ENCODE data around the gene MROH2B.

The MROH2B gene

GRCh38 chr5:41071242-41071641, at the start of gene MROH2B:
Gene MROH2B, minus strand, starts transcription at chr5:41071342. Its CDS starts 490 bp downstream, at chr5:41070852.
- DNase-seq (ENCODE audit: low read depth in 4 of 4, low spot score in 1 of 4), result no peak

DNA sequence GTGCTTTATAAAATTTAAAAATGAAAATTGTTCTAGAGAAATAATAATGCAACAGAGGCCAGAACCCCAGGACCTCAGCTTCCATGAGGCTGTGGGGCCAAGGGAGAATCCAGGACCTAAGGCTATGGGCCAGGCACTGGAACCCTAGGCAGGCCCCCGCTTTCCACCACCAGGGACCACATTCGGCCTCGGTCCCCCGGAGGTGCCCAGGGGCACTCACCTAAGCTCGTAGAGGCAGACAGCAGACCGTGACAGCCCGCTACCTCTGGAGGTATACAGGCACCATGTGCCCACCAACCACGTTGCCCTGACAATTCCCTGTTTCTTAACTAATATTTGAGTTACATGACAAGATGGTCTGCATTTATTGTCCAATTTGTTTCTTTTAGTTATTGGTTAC, 49.5 kb upstream of the MROH2B start:
- no peak for DNase-seq (ENCODE audit: low read depth in 4 of 4, low spot score in 1 of 4)

DNA sequence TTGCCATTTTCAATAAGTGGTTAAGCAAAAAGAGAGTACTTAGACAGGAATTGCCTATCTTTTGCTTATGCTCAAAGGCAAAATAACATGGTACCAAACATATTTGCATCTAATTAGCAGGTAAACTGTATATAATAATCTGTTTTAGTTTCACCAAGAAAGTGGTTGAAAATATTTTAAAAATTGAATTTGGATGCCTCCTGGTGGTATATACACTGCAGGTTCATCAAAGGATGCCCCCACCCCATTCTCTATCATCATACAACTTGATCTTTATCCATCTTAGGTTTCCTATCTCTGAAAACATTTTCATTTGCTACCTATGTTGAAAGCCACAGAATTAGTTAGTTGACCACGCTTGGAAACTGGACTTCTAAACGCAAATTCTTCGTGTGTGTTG, 47.0 kb upstream of the MROH2B start:
- no peak for DNase-seq (ENCODE audit: low read depth in 4 of 4, low spot score in 1 of 4)

GRCh38 chr5:41115281-41115680, 44.1 kb upstream of the MROH2B start:
- no peak for DNase-seq (ENCODE audit: low read depth in 4 of 4, low spot score in 1 of 4)

- no peak for DNase-seq (ENCODE audit: low read depth in 4 of 4, low spot score in 1 of 4)
These were observed 41.6 kb upstream of the MROH2B start for GRCh38 chr5:41112486-41113455.

- no peak for DNase-seq (ENCODE audit: low read depth in 4 of 4, low spot score in 1 of 4)
These were observed 38.0 kb upstream of the MROH2B start for GRCh38 chr5:41109186-41109585.

DNA sequence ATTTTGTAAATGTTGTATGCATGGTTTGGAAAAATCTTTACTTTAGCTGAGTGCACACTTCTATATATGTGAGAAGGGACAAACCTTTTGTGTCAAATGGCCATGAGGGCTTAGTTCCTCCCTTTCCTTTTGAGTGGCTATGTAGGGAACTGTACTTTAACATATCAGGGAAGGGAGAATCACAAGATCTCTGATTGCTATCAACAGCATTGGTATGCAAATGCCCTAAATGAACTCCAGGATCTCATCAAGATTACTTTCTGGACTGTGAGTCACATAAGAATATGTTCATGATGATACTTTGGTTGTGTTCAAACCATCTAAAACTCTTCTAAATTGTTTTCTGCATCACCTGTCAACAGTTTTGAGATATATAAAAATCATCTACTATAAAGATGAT, 31.2 kb upstream of the MROH2B start:
- DNase-seq (ENCODE audit: low read depth in 4 of 4, low spot score in 1 of 4), result no peak

DNA sequence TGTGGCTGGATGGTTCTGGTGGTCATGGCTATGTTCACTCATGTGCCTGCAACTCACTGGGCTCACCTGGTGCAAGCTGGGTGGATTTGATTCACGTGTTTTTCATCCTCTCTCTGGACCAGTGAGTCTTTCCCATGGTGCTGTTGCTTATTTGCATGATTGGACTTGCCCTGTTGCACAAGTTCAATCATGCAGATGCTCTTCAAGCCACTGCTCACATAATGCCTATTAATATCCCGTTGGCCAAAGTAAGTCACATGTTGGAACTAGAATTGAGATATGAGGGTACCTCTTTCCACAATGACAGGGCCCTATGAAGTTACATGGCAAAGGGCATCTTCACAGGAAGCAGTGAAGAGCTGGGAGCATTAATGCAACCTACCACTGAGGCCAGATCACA, 26.5 kb upstream of the MROH2B start:
- no peak for DNase-seq (ENCODE audit: low read depth in 4 of 4, low spot score in 1 of 4)

DNA sequence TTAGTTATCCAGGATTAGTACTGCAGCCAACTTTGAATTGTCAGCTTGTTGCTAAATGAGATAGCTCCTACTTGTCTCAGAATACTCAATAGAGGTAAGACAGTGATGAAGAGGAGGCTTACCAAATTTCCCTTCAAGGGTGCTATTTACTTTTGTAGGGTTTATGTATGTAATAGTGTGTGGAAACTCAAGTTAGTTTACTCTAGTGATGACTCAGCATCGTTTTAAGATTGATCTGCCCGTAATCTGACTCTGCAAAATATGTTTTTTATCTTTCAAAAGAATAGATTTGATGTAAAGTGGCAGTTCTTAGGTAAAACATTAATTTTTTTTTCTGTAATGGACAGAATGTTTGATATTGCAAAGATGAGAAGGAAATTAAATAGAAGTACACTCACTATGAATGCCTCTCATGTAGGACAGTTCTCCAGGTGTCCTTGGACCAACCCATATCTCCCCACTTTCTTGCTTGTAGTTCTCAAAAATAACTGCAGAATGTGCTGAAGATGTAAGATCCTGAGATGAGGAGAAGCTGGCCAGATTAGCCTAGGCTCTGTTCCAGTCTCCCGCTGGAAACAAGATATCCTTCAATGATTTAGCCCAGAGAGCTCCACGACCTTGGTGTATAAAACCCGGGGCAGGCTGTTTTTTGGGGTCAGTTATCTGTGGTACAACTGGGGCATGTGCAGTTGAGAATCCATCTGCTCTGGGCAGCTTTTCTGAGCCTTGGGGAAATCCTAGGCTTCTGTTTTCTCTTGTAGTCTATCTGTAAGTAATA, 24.4 kb upstream of the MROH2B start:
- no peak for DNase-seq (ENCODE audit: low read depth in 4 of 4, low spot score in 1 of 4)

- DNase-seq (ENCODE audit: low read depth in 4 of 4, low spot score in 1 of 4), result no peak
These were observed 23.7 kb upstream of the MROH2B start for GRCh38 chr5:41094871-41095270.

- no peak for DNase-seq (ENCODE audit: low read depth in 4 of 4, low spot score in 1 of 4)
These were observed 22.7 kb upstream of the MROH2B start for GRCh38 chr5:41093803-41094202.

DNA sequence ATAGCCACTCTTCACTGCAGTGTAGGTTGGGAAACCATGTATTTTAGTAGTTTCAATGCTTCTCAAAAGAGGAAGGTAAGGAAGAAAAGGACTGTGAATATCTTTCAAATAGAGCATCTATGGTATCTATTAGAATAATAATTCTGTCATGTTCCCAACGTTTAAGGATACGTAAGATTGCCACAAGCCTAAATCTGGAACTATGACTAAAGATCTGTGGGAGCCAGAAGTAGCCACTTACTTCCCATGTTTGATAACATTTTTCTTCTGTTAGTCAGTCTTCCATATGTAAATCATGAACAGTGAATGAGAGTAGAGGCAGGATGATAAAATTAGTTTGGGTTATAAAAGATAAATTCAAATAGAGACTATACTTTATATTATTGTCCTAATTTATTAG, 16.3 kb upstream of the MROH2B start:
- no peak for DNase-seq (ENCODE audit: low read depth in 4 of 4, low spot score in 1 of 4)

- no peak for DNase-seq (ENCODE audit: low read depth in 4 of 4, low spot score in 1 of 4)
These were observed 12.2 kb upstream of the MROH2B start for GRCh38 chr5:41083306-41083705.

GRCh38 chr5:41071975-41072374, 833 bp upstream of the MROH2B start:
- no peak for DNase-seq (ENCODE audit: low read depth in 4 of 4, low spot score in 1 of 4)

- DNase-seq (ENCODE audit: low read depth in 4 of 4, low spot score in 1 of 4), result no peak
These were observed 3.2 kb downstream of the MROH2B start for GRCh38 chr5:41067714-41068568.

DNA sequence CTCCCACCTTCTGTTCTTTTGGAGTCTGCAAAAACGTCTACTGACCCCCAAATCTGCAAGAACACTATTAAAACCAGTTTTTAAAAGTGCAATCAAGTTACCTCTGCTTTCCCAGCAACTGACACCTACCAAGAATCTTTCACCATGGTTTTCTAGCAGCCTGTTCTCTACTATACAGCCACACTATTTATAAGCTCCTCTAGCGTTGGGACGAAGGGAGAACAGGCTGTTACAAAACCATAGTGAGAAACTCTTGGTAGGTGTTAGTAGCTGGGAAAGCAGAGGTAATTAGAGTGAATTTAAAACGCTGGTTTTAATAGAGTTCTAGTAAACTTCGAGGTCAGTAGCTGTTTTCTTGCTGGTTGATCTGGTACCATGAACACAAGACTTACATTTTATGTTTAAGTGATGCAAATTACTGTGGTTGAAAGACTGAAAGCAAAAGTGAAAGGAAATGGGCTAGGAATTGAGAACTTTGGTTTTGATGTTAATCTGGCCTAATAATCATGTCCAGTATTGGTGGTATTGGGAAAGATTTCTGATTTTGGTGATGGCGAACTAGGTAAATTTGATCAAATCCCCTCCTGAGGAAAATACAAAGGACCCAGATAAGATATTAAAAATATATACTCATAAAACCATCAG, 5.3 kb downstream of the MROH2B start:
- DNase-seq (ENCODE audit: low read depth in 4 of 4, low spot score in 1 of 4), result no peak

- DNase-seq (ENCODE audit: low read depth in 4 of 4, low spot score in 1 of 4), result no peak
These were observed 13.2 kb downstream of the MROH2B start for GRCh38 chr5:41057940-41058339.

DNA sequence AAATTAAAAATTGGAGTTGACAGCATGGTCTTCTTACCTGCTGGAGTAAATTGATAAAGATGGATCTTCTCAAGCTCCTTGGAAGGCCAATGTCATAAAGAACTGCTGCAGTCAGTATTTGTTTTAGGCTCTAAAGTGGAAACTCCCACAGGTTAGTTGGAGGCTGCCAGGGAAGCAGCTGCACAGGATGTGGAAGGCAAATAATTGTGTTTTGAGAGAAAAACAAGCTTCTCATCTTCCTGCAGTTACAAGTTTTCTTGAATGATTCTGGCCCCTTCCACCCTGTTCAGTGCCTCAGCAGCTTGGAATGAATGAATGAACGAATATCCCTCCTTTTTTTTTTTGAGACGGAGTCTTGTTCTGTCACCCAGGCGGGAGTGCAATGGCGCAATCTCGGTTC, 13.9 kb downstream of the MROH2B start:
- DNase-seq (ENCODE audit: low read depth in 4 of 4, low spot score in 1 of 4), result no peak

DNA sequence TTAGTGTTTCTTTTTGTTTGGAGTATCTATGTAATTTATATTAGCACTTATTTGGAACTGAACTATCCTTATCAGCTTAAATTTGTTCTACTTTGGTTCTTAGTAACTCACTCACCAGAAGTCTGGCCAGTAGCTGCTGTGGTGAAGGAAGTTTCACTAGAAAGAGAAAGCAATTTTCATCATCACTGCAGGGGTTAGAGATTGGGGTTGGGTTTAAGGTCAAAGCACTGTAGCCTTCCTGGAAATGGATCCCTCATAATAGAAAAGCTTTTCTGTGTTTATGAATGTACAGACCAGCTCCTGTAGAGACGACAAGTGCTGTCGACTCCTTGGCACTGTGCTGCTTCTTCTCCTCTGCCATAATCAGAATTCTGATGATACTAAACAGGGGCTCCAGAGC, 22.2 kb downstream of the MROH2B start:
- no peak for DNase-seq (ENCODE audit: low read depth in 4 of 4, low spot score in 1 of 4)

- DNase-seq (ENCODE audit: low read depth in 4 of 4, low spot score in 1 of 4), result no peak
These were observed 27.9 kb downstream of the MROH2B start for GRCh38 chr5:41043109-41043747.
